Smooth muscle cell (in vitro differentiated cells): ENCODE results near the gene PDSS2. TPM values are rescaled to one million over a fixed set of nuclear protein-coding genes. Genes with fewer than 3 reads are reported as not detected.

Experiments used
- DNase-seq: peaks from one replicate; lab custom pipeline; 2025; ENCODE audit not compliant: unreplicated experiment; lab: John Stamatoyannopoulos, UW
- H2AFZ ChIP-seq: fragments of 200-600 bp; sonication (generic); 2 replicates; pipeline ENCODE4 v1.6.0; 2016; ENCODE audit warnings: antibody characterized with exemption, low read depth, mild to moderate bottlenecking
- H3F3A ChIP-seq: fragments of 200-600 bp; sonication (generic); 2 replicates; pipeline ENCODE4 v1.6.0; 2017; ENCODE audit warnings: antibody characterized with exemption, low read depth
- H3K27ac ChIP-seq: fragments of 200-600 bp; sonication (generic); 2 replicates; pipeline ENCODE4 v1.5.1; 2016; ENCODE audit warnings: low read depth, mild to moderate bottlenecking
- H3K27me3 ChIP-seq: fragments of 200-600 bp; sonication (generic); 2 replicates; pipeline ENCODE4 v1.6.1; 2016; ENCODE audit warnings: low read depth, mild to moderate bottlenecking
- H3K36me3 ChIP-seq: fragments of 200-600 bp; sonication (generic); 2 replicates; pipeline ENCODE4 v1.5.1; 2016; ENCODE audit warnings: low read depth
- H3K4me1 ChIP-seq: fragments of 200-600 bp; sonication (generic); 2 replicates; pipeline ENCODE4 v1.5.1; 2016; ENCODE audit warnings: low read depth
- H3K4me2 ChIP-seq: fragments of 200-600 bp; sonication (generic); 2 replicates; pipeline ENCODE4 v1.6.0; 2016; ENCODE audit warnings: mild to moderate bottlenecking
- H3K4me3 ChIP-seq: fragments of 200-600 bp; sonication (generic); 2 replicates; pipeline ENCODE4 v1.5.1; 2016; ENCODE audit warnings: mild to moderate bottlenecking
- H3K79me2 ChIP-seq: fragments of 200-600 bp; sonication (generic); 2 replicates; pipeline ENCODE4 v1.6.0; 2016; ENCODE audit warnings: low read depth, mild to moderate bottlenecking
- H3K9ac ChIP-seq: fragments of 200-600 bp; sonication (generic); 2 replicates; pipeline ENCODE4 v1.6.0; 2016; ENCODE audit warnings: low read depth
- H3K9me3 ChIP-seq: fragments of 200-600 bp; sonication (generic); replicated peaks from 2 replicates; pipeline ENCODE4 v1.5.1; 2016; ENCODE audit warnings: low read depth
- H4K20me1 ChIP-seq: fragments of 200-600 bp; sonication (generic); 2 replicates; pipeline ENCODE4 v1.6.0; 2016; ENCODE audit warnings: low read depth
- CTCF ChIP-seq: fragments of 200-600 bp; sonication (generic); IDR thresholded peaks from 2 replicates; pipeline ENCODE4 v1.5.1; 2017; ENCODE audit warnings: borderline replicate concordance, mild to moderate bottlenecking, antibody characterized with exemption; ENCODE audit not compliant: insufficient read depth, poor library complexity, severe bottlenecking
- WGBS: methylation state at CpG from one replicate; pipeline ENCODE4 v1.1.7; 2016; ENCODE audit warnings: low lambda C conversion rate; 5-methylcytosine and 5-hydroxymethylcytosine counted together
- polyA plus RNA-seq: library from polyadenylated mRNA; unstranded; fragments of >200 nt; fragmentation: Nextera tagmentation; extraction: Ambion mirVana; gene quantifications from 2 replicates; pipeline ENCODE4 v1.2.1, GENCODE V29; 2016
- total RNA-seq: library from RNA; depleted of rRNA; stranded (reverse); fragments of >200 nt; gene quantifications from 2 replicates; pipeline ENCODE4 v1.2.3, GENCODE V29; 2014

PDSS2 gene
- total and polyA plus RNA-seq, 2 experiments from 2014 or later, result 12.8 to 15.5 TPM

GRCh38 chr6:107490566-107491137, 31.3 kb upstream of the PDSS2 start:
- Histone ChIP-seq H3K79me2 (no peaks in the 10 kb centered on the region), H3K4me1 (peaks cover 32% of the 10 kb centered on the region), H3K27me3 (peaks cover 34% of the 10 kb centered on the region), H3K36me3 (no peaks in the 10 kb centered on the region), H3K4me3 (peak overlapping the region; percentile 86), H4K20me1 (no peaks in the 10 kb centered on the region), H3K27ac (no peak overlapping the region), H3K9ac (peak overlapping the region; percentile 20), H3K4me2 (peak overlapping the region; percentile 96), H2AFZ (peak overlapping the region; percentile 93), H3K9me3 (no peaks in the 10 kb centered on the region), H3F3A (no peaks in the 10 kb centered on the region)
- no peak for TF ChIP-seq CTCF
- DNase-seq, result no peak
- WGBS, result 2% methylated on average over 28 of the region's 30 CpGs

- TF ChIP-seq CTCF, result no peak
- H4K20me1 ChIP-seq, result no peaks in the 10 kb centered on the region
- H3K9ac ChIP-seq, result peak within 1 kb of the TSS; percentile 20
- DNase-seq, result peak; percentile 44
- WGBS, result under 1% methylated on average over 98 of the region's 130 CpGs
- H3K4me1 ChIP-seq, result peaks cover 28% of the 10 kb centered on the region
- peak within 1 kb of the TSS; percentile 96 for H3K4me2 ChIP-seq
- no peaks in the 10 kb centered on the region for H3K79me2 ChIP-seq
- no peak within 1 kb of the TSS for H3K27ac ChIP-seq
- no peaks in the 10 kb centered on the region for H3K9me3 ChIP-seq
- no peaks in the 10 kb centered on the region for H3K36me3 ChIP-seq
- H3K27me3 ChIP-seq, result peaks cover 37% of the 10 kb centered on the region
- no peaks in the 10 kb centered on the region for H3F3A ChIP-seq
- peak within 1 kb of the TSS; percentile 86 for H3K4me3 ChIP-seq
- H2AFZ ChIP-seq, result peak within 1 kb of the TSS; percentile 93
Measured at GRCh38 chr6:107489636-107490565, 30.5 kb upstream of the PDSS2 start, which contains the start of gene SOBP. Gene SOBP, plus strand, starts transcription at chr6:107490117. Its CDS starts 500 bp downstream, at chr6:107490617.

GRCh38 chr6:107488875-107489635, 29.7 kb upstream of the PDSS2 start:
- H3K9me3 ChIP-seq, result no peaks in the 10 kb centered on the region
- 2% methylated on average over 44 of the region's 51 CpGs for WGBS
- H3K4me1 ChIP-seq, result peaks cover 19% of the 10 kb centered on the region
- peak overlapping the region; percentile 96 for H3K4me2 ChIP-seq
- no peak for TF ChIP-seq CTCF
- no peaks in the 10 kb centered on the region for H3F3A ChIP-seq
- H3K27me3 ChIP-seq, result peaks cover 44% of the 10 kb centered on the region
- H3K4me3 ChIP-seq, result peak overlapping the region; percentile 86
- peak overlapping the region; percentile 88 for H2AFZ ChIP-seq
- no peaks in the 10 kb centered on the region for H4K20me1 ChIP-seq
- no peaks in the 10 kb centered on the region for H3K36me3 ChIP-seq
- H3K79me2 ChIP-seq, result no peaks in the 10 kb centered on the region
- no peak overlapping the region for H3K27ac ChIP-seq
- DNase-seq, result no peak
- H3K9ac ChIP-seq, result no peak overlapping the region
